NB4 (cell line): ENCODE measurements around the gene MICA.

Source experiments
- MYC ChIP-seq: IDR thresholded peaks from 2 replicates; pipeline ENCODE4 v1.6.1; 2011; ENCODE audit warnings: low read depth, low read length
- TF ChIP-seq, protein P1 (sequence below): IDR thresholded peaks from one replicate; pipeline ENCODE4 v1.5.1; 2012; ENCODE audit warnings: low read depth, low read length

DNA sequence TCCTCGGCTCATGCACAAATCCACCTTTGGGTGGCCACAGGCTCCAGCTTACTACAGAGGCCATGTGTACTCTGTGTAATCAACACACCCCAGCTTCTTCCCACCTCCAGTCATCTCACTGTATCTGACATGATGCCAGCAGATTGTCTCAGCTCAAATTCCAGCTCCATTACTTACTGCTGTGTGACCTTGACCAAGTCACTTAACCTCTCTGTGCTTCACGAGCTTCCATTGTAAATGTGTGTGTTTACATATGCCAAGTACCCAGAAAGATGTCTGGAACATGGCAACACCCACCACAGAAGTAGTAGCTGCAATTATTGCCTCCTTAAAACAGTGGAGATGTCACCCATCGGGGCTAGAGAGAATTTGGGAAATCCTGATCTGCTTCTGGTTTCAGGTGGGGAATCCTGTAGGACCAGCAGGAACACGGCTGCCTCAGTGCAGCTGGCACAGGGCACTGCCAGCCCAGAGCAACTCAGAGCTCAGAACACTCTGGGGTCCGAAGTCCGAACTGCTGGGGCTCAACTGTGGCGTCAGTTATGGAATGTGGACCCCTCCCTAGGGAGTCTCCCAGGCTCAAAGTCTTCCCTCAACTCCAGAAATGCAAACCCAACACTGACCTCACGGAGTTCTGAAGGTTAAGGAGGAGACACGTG lies 25.2 kb upstream of the MICA start:
- TF ChIP-seq, protein P1, sequence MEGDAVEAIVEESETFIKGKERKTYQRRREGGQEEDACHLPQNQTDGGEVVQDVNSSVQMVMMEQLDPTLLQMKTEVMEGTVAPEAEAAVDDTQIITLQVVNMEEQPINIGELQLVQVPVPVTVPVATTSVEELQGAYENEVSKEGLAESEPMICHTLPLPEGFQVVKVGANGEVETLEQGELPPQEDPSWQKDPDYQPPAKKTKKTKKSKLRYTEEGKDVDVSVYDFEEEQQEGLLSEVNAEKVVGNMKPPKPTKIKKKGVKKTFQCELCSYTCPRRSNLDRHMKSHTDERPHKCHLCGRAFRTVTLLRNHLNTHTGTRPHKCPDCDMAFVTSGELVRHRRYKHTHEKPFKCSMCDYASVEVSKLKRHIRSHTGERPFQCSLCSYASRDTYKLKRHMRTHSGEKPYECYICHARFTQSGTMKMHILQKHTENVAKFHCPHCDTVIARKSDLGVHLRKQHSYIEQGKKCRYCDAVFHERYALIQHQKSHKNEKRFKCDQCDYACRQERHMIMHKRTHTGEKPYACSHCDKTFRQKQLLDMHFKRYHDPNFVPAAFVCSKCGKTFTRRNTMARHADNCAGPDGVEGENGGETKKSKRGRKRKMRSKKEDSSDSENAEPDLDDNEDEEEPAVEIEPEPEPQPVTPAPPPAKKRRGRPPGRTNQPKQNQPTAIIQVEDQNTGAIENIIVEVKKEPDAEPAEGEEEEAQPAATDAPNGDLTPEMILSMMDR = no peak
- TF ChIP-seq MYC = no peak
